Measurements from ENCODE around the gene AKR1C4.

DNA sequence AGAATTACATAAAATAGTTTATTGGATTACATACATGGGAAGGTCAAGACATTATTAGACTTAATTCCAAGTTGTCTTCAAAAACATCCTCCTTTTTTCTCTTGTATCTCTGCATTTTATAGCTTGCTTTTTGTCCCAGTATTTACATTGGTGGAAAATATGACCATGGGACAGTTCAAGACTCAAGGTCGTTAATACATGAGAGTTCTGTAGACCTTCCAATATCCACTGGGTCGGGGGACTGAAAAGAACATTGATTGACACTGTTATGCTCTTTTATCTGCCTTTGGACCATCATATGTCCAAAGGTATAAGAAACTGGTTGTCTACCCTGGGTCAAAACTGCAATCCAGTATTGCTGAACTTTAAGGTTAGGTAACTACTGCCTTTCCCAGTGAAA, 36.7 kb downstream of the AKR1C4 start:
- TF ChIP-seq POLR2A (IDR thresholded peaks at IDR 0.05) (no peak), POLR2AphosphoS5 (IDR thresholded peaks at IDR 0.05) (no peak), EP300 (IDR thresholded peaks at IDR 0.05) (no peak)
- TF ChIP-seq, protein P1, sequence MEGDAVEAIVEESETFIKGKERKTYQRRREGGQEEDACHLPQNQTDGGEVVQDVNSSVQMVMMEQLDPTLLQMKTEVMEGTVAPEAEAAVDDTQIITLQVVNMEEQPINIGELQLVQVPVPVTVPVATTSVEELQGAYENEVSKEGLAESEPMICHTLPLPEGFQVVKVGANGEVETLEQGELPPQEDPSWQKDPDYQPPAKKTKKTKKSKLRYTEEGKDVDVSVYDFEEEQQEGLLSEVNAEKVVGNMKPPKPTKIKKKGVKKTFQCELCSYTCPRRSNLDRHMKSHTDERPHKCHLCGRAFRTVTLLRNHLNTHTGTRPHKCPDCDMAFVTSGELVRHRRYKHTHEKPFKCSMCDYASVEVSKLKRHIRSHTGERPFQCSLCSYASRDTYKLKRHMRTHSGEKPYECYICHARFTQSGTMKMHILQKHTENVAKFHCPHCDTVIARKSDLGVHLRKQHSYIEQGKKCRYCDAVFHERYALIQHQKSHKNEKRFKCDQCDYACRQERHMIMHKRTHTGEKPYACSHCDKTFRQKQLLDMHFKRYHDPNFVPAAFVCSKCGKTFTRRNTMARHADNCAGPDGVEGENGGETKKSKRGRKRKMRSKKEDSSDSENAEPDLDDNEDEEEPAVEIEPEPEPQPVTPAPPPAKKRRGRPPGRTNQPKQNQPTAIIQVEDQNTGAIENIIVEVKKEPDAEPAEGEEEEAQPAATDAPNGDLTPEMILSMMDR (IDR thresholded peaks at IDR 0.05) = no peak
